CD8-positive, alpha-beta memory T cell (primary cell): ENCODE data around the gene NEK10. TPM values are rescaled to one million over a fixed set of nuclear protein-coding genes. Genes with fewer than 3 reads are reported as not detected.

Experiments
- CTCF ChIA-PET: fragments of 350-600 bp; sonication (Branson Sonifier 250); formaldehyde crosslinking; loops from one replicate; lab custom pipeline; 2021; ENCODE audit warnings: antibody characterized with exemption; lab: Charles Lee
- POLR2A ChIA-PET: fragments of 350-600 bp; sonication (Branson Sonifier 250); formaldehyde crosslinking; loops from one replicate; lab custom pipeline; 2021; ENCODE audit warnings: antibody characterized with exemption; lab: Charles Lee
- DNase-seq, 5 donors: peaks; one replicate each; pipeline versions ENCODE4 v3.0.0 to v3.0.0-alpha.2; 2020 to 2022; ENCODE audit warnings: mixed read lengths in 1 of 5
- H3K27ac ChIP-seq: one replicate; pipeline ENCODE4 v1.7.0; 2013; ENCODE audit warnings: low read depth, mild to moderate bottlenecking, low read length, moderate library complexity
- H3K27me3 ChIP-seq: 2 replicates; pipeline ENCODE4 v1.7.0; 2013; ENCODE audit warnings: low read length, mild to moderate bottlenecking; ENCODE audit not compliant: insufficient read depth, poor library complexity, severe bottlenecking
- H3K36me3 ChIP-seq: 2 replicates; pipeline ENCODE4 v1.7.0; 2013; ENCODE audit warnings: mild to moderate bottlenecking, low read length, moderate library complexity; ENCODE audit not compliant: insufficient read depth
- H3K4me1 ChIP-seq: 2 replicates; pipeline ENCODE4 v1.7.0; 2013; ENCODE audit warnings: mild to moderate bottlenecking, low read length, moderate library complexity; ENCODE audit not compliant: insufficient read depth
- H3K4me3 ChIP-seq: 2 replicates; pipeline ENCODE4 v1.7.0; 2013; ENCODE audit warnings: mild to moderate bottlenecking, low read length
- H3K9me3 ChIP-seq: 2 replicates; pipeline ENCODE4 v1.7.0; 2013; ENCODE audit warnings: mild to moderate bottlenecking, low read length
- H3K27ac Mint-ChIP-seq, 8 donors: one replicate each; pipeline ENCODE4 v1.8.0; 2020 to 2021; ENCODE audit warnings: mixed read lengths in 8 of 8, mild to moderate bottlenecking in 6 of 8, inconsistent platforms in 3 of 8, moderate library complexity in 3 of 8
- H3K27me3 Mint-ChIP-seq, 2 donors: one replicate each; pipeline ENCODE4 v1.8.0; 2020 to 2021; ENCODE audit warnings: mixed read lengths in 2 of 2, mild to moderate bottlenecking in 1 of 2, moderate library complexity in 1 of 2
- H3K36me3 Mint-ChIP-seq, 3 donors: one replicate each; pipeline ENCODE4 v1.8.0; 2020 to 2021; ENCODE audit warnings: mixed read lengths in 3 of 3, inconsistent platforms in 1 of 3, mild to moderate bottlenecking in 1 of 3
- H3K4me1 Mint-ChIP-seq, 3 donors: one replicate each; pipeline ENCODE4 v1.8.0; 2020 to 2021; ENCODE audit warnings: mixed read lengths in 3 of 3, inconsistent platforms in 1 of 3, mild to moderate bottlenecking in 1 of 3
- H3K4me3 Mint-ChIP-seq, 7 donors: one replicate each; pipeline ENCODE4 v1.8.0; 2020 to 2021; ENCODE audit warnings: mixed read lengths in 7 of 7, mild to moderate bottlenecking in 6 of 7, moderate library complexity in 4 of 7, inconsistent platforms in 2 of 7
- H3K9me3 Mint-ChIP-seq, 5 donors: one replicate each; pipeline ENCODE4 v1.8.0; 2020 to 2022; ENCODE audit warnings: mixed read lengths in 5 of 5, mild to moderate bottlenecking in 3 of 5, moderate library complexity in 2 of 5, inconsistent platforms in 1 of 5
- polyA plus RNA-seq: library from polyadenylated mRNA; unstranded; fragments of 300-500 nt; fragmentation: Illumina TruSeq; gene quantifications from one replicate; pipeline ENCODE4 v1.2.3, GENCODE V29; 2021
- total RNA-seq, 2 experiments: library from RNA; stranded (reverse); gene quantifications; one replicate each; pipeline ENCODE4 v1.2.3, GENCODE V29; 2021

NEK10 gene
- total and polyA plus RNA-seq, 3 experiments from 2014 or later = 0.07 to 0.42 (median 0.24) TPM

DNA sequence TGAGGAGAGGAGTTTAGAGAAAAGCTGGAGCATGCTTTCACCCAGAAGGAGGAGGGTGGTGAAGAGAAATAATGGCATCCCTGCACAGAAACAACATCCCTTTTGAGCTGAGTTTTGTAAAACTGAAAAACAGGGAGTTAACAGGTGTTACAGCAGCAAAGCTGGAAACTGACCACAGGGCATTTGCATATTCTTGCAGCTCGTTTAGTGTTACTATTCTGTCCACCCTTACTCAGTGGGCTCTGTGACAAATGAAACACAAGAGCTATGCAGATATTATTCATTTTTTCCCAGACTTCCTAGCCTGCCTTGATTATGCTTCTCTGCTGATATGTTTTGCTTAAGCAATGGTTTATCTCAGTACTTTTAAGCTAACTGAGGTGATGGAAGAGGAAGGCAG is 272.0 kb downstream of the NEK10 start:
- H3K27me3 ChIP-seq = no peaks in the 10 kb centered on the region
- ChIA-PET CTCF (no interaction called here), POLR2A (no interaction called here)
- no peaks in the 10 kb centered on the region for H3K4me1 ChIP-seq
- H3K9me3 ChIP-seq = no peaks in the 10 kb centered on the region
- H3K36me3 ChIP-seq = no peaks in the 10 kb centered on the region
- H3K27me3 Mint-ChIP-seq = peaks cover 3 to 9% of the 10 kb centered on the region in 2 donors
- peaks cover 0 to 5% (median 0%) of the 10 kb centered on the region in 5 donors for H3K9me3 Mint-ChIP-seq
- H3K4me1 Mint-ChIP-seq = no peaks in the 10 kb centered on the region
- H3K27ac ChIP-seq = no peak overlapping the region
- no peaks in the 10 kb centered on the region for H3K36me3 Mint-ChIP-seq
- no peak overlapping the region for H3K4me3 ChIP-seq
- DNase-seq = no peak
- H3K4me3 Mint-ChIP-seq = no peak overlapping the region
- no peak overlapping the region for H3K27ac Mint-ChIP-seq

DNA sequence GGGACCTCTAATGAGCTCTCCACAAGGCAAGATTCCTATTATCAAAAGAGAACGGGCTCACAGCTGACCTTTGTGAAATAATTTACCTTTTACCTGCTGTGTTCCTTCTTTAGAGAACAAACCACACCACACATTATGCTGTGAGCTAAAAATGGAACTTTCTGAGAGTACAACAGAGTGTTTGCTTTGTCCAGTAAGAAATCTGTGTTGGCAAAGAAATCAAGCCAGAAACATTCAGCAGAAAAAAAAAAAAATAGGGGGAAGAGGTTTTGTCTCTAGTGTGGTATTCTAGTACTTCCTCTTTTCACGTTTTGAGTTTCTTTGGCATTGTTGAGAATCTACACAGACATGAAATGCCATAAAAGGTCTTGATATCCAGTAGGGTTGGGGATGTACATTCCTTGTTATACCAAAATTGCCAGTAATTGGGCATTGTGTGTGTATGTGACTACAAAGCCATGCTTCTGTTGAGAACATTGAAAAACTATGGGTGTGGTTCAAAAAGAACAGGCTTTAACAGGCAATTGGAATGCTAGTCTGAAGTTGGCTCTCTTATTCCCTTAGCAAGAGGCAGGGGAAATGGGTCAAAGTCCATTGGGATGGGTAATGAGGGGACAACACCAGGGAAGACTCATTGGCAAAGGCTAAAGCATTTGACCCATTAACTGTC is 273.5 kb downstream of the NEK10 start:
- Mint-ChIP-seq H3K27ac (no peak overlapping the region), H3K9me3 (peaks cover 0 to 5% (median 0%) of the 10 kb centered on the region in 5 donors)
- CTCF ChIA-PET = no interaction called here

DNA sequence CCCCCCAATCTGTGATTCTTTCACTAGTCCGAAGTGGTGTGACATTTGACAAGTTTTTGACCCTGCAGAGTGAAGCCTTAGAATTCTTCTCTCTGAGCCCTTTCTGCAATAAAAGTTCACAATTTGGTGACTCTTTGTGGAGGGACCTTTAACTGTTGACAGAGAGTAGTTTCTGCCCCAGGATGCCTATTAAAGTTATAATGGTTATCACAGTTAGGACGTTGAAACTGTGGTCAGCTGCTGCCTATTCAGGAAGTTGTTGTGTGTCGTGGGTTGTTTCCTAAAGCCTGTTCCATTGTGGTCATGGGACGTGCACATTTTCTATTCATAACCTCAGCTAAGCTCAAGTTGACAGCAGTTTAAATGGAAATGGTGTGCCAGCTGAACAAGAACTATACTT is 274.5 kb downstream of the NEK10 start:
- ChIA-PET POLR2A (no interaction called here), CTCF (no interaction called here)
- no peak overlapping the region for H3K27ac Mint-ChIP-seq

More for the DNA sequence above, 273.5 kb downstream of the NEK10 start:
- Histone ChIP-seq H3K27ac (no peak overlapping the region), H3K9me3 (no peaks in the 10 kb centered on the region), H3K27me3 (no peaks in the 10 kb centered on the region), H3K4me1 (no peaks in the 10 kb centered on the region), H3K4me3 (no peak overlapping the region), H3K36me3 (no peaks in the 10 kb centered on the region)
- no peak for DNase-seq
- H3K27me3 Mint-ChIP-seq = peaks cover 0 to 8% of the 10 kb centered on the region in 2 donors
- POLR2A ChIA-PET = no interaction called here
- H3K4me3 Mint-ChIP-seq = no peak overlapping the region
- H3K4me1 Mint-ChIP-seq = no peaks in the 10 kb centered on the region
- H3K36me3 Mint-ChIP-seq = no peaks in the 10 kb centered on the region

DNA sequence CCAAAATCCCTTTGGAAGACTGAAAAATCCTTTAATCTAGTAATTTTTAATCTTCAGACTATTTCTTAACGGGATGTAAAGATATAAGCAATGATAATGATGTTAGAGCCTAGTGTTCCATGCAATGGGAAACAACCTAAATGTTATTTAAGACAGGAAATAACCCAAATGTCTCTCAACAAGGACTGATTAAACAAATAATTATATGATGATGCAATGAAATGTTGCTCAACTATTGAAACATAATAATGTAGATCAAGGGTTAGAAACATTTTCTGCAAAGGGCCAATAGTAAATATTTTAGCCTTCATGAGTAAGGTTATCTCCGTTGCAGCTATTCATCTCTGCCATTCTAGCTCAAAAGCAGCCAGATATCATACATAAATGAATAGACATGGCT is 275.4 kb downstream of the NEK10 start:
- H3K27ac ChIP-seq = no peak overlapping the region
- peaks cover 0 to 7% of the 10 kb centered on the region in 2 donors for H3K27me3 Mint-ChIP-seq
- H3K9me3 Mint-ChIP-seq = no peaks in the 10 kb centered on the region
- no peaks in the 10 kb centered on the region for H3K4me1 ChIP-seq
- H3K27ac Mint-ChIP-seq = no peak overlapping the region
- no peaks in the 10 kb centered on the region for H3K36me3 ChIP-seq
- no peaks in the 10 kb centered on the region for H3K36me3 Mint-ChIP-seq
- H3K4me3 ChIP-seq = no peak overlapping the region
- no peaks in the 10 kb centered on the region for H3K4me1 Mint-ChIP-seq
- H3K4me3 Mint-ChIP-seq = no peak overlapping the region
- ChIA-PET POLR2A (no interaction called here), CTCF (no interaction called here)
- DNase-seq = no peak
- no peaks in the 10 kb centered on the region for H3K27me3 ChIP-seq
- H3K9me3 ChIP-seq = no peaks in the 10 kb centered on the region

More for the DNA sequence above, 274.5 kb downstream of the NEK10 start:
- H3K36me3 Mint-ChIP-seq = no peaks in the 10 kb centered on the region
- H3K4me1 ChIP-seq = no peaks in the 10 kb centered on the region
- H3K27me3 ChIP-seq = no peaks in the 10 kb centered on the region
- no peak overlapping the region for H3K4me3 Mint-ChIP-seq
- H3K36me3 ChIP-seq = no peaks in the 10 kb centered on the region
- no peaks in the 10 kb centered on the region for H3K4me1 Mint-ChIP-seq
- no peaks in the 10 kb centered on the region for H3K9me3 ChIP-seq
- DNase-seq = no peak
- no peak overlapping the region for H3K4me3 ChIP-seq
- H3K9me3 Mint-ChIP-seq = no peaks in the 10 kb centered on the region
- H3K27ac ChIP-seq = no peak overlapping the region
- H3K27me3 Mint-ChIP-seq = peaks cover 0 to 10% of the 10 kb centered on the region in 2 donors

DNA sequence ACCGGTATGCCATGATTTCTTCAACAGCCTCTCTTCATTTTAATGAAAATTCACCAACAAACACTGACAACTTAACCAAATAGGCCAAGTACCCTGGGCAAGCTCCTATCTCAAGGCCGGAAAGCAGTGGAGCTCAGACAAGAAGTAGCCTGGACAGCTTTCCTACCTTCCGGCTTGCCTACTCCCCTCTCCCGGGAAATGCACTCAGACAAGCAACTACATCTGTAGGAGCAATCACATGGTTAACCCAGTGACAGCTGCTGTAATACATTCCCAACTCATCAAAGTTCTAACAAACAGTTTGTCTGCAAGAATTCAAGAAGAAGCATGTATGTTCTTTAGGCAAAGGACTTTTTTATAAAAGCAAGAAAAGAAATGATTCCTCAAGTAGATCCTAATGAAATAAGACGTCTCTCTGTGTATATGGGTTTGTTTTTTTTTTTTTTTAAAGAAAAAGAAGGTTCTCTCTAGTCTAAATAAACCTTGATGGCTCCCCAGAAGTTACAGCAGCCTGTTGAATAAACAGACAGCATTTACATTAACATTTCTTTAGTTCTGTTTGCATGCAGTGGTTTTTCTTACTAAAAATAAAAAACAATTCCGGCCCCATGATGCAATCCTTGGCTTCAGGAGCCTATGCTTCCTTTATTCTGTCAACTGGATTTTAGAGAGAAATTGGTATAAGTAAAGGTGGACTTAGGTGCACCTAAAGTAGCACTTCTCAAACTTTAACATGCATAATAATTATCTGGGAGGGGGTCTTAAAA is 278.7 kb downstream of the NEK10 start:
- no peaks in the 10 kb centered on the region for H3K36me3 ChIP-seq
- DNase-seq = no peak
- no peak overlapping the region for H3K27ac Mint-ChIP-seq
- CTCF ChIA-PET = no interaction called here
- H3K4me1 ChIP-seq = no peaks in the 10 kb centered on the region
- peaks cover 3 to 8% of the 10 kb centered on the region in 2 donors for H3K27me3 Mint-ChIP-seq
- H3K36me3 Mint-ChIP-seq = no peaks in the 10 kb centered on the region
- H3K27me3 ChIP-seq = no peaks in the 10 kb centered on the region
- H3K9me3 ChIP-seq = no peaks in the 10 kb centered on the region
- no peak overlapping the region for H3K4me3 ChIP-seq
- H3K9me3 Mint-ChIP-seq = no peaks in the 10 kb centered on the region
- POLR2A ChIA-PET = no interaction called here
- H3K4me1 Mint-ChIP-seq = no peaks in the 10 kb centered on the region
- H3K27ac ChIP-seq = no peak overlapping the region
- H3K4me3 Mint-ChIP-seq = no peak overlapping the region

DNA sequence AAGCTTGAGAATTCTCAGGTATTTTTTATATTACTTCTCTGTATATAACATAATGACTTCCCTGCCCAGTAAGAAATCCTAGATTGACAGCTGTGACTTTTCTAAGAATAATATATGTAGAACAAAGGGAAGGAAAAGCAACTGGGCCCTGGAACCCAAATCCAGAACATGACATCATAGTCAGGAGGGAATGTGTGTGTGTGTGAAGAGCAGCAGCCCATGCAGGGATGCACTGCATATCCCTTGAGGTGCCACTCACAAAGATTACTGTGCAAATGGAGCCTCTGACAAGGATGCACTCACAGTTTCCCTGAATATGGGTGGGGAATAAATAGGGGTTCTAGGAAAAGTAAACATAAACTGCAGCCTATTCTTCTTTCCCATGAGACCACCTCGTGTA is 279.5 kb downstream of the NEK10 start:
- Mint-ChIP-seq H3K4me3 (no peak overlapping the region), H3K27me3 (peaks cover 6 to 8% of the 10 kb centered on the region in 2 donors), H3K36me3 (no peaks in the 10 kb centered on the region), H3K9me3 (no peaks in the 10 kb centered on the region), H3K4me1 (no peaks in the 10 kb centered on the region), H3K27ac (no peak overlapping the region)
- CTCF ChIA-PET = no interaction called here
- POLR2A ChIA-PET = no interaction called here
- Histone ChIP-seq H3K36me3 (no peaks in the 10 kb centered on the region), H3K27me3 (no peaks in the 10 kb centered on the region), H3K4me3 (no peak overlapping the region), H3K9me3 (no peaks in the 10 kb centered on the region), H3K4me1 (no peaks in the 10 kb centered on the region), H3K27ac (no peak overlapping the region)
- no peak for DNase-seq

DNA sequence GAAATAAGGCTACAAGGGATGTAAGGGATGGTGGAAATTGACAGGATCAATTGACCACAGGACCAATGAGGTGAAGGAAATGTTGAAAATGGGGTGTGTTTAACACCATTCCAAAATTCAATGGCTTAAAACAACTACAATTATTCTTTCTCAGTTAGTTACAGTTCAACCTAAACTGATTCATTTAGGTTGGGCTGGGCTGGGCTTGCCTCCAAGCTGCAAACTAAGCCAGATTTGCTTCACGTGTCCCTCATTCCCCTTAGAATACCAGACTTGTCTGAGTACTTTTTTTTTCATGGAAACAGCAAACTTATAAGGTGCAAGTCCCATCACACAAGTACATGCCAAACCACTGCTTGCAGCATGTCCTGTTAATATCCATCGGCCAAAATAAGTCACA is 280.1 kb downstream of the NEK10 start:
- Mint-ChIP-seq H3K4me3 (no peak overlapping the region), H3K9me3 (no peaks in the 10 kb centered on the region), H3K27me3 (peaks cover 6 to 8% of the 10 kb centered on the region in 2 donors), H3K36me3 (no peaks in the 10 kb centered on the region), H3K4me1 (no peaks in the 10 kb centered on the region), H3K27ac (no peak overlapping the region)
- Histone ChIP-seq H3K4me3 (no peak overlapping the region), H3K4me1 (no peaks in the 10 kb centered on the region), H3K9me3 (no peaks in the 10 kb centered on the region), H3K27ac (no peak overlapping the region), H3K36me3 (no peaks in the 10 kb centered on the region), H3K27me3 (no peaks in the 10 kb centered on the region)
- no peak for DNase-seq
- POLR2A ChIA-PET = no interaction called here
- CTCF ChIA-PET = no interaction called here

DNA sequence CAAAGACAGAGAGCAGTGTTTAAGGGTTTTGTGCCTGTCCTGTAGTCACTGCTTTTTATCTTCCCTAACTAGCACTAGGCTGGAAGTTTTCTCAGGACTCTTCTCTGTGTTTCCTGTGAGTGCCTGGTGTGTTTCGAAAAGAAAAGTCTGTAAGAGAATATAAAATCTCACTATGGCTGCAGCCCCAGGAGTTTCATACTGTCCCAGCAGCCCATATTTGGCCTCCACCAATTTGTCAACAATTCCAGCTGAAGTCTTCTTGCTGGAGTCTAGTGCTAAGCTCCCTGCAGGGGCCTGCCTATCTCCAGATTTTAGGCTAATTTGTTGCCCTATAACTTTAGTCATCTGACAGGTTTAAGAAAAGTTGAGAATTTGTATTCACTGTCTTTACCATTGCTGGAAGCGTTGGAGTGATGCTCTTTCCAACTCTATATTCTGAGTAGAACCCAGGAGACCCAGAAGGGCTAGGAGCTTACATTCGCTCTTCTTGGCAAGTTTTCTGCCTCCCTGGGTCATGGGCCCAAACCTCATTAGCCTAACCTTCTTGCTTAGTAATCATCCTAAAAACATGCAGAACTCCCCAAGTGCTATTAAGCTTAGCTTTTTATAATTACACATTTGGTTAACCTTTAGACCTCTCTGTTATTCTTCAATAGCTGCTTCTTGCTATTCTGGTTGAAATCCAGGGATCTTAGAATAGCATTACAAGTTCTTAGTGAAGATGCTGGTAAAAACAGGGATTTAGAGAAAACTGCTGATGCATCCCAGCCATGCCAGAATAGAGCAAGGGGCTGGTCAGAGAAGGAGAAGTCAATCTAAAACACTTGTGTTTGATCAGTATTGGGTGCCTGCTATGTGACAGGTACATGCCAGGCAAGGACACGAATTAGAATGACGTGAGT is 283.1 kb downstream of the NEK10 start:
- no peak overlapping the region for H3K27ac Mint-ChIP-seq
- no peaks in the 10 kb centered on the region for H3K36me3 Mint-ChIP-seq
- no peaks in the 10 kb centered on the region for H3K4me1 Mint-ChIP-seq

More for the DNA sequence above, 283.1 kb downstream of the NEK10 start:
- peaks cover 6% of the 10 kb centered on the region in 2 donors for H3K27me3 Mint-ChIP-seq
- no peaks in the 10 kb centered on the region for H3K36me3 ChIP-seq
- H3K9me3 ChIP-seq = no peaks in the 10 kb centered on the region
- H3K27ac ChIP-seq = no peak overlapping the region
- H3K4me1 ChIP-seq = no peaks in the 10 kb centered on the region
- H3K4me3 Mint-ChIP-seq = no peak overlapping the region
- H3K4me3 ChIP-seq = no peak overlapping the region
- no peaks in the 10 kb centered on the region for H3K27me3 ChIP-seq
- H3K9me3 Mint-ChIP-seq = no peaks in the 10 kb centered on the region
- no peak for DNase-seq
- ChIA-PET POLR2A (no interaction called here), CTCF (no interaction called here)
